ENCODE results near the gene IGF2.

IGF2 gene

GRCh38 chr11:2107941-2108630 is 31.1 kb downstream of the IGF2 start:
- FAIRE-seq: no peak
- DNase-seq (ENCODE audit: extremely low spot score, insufficient read length, low read depth): no peak

GRCh38 chr11:2107521-2107920 is 31.7 kb downstream of the IGF2 start:
- DNase-seq (ENCODE audit: extremely low spot score, insufficient read length, low read depth) (no peak), FAIRE-seq (no peak)

DNA sequence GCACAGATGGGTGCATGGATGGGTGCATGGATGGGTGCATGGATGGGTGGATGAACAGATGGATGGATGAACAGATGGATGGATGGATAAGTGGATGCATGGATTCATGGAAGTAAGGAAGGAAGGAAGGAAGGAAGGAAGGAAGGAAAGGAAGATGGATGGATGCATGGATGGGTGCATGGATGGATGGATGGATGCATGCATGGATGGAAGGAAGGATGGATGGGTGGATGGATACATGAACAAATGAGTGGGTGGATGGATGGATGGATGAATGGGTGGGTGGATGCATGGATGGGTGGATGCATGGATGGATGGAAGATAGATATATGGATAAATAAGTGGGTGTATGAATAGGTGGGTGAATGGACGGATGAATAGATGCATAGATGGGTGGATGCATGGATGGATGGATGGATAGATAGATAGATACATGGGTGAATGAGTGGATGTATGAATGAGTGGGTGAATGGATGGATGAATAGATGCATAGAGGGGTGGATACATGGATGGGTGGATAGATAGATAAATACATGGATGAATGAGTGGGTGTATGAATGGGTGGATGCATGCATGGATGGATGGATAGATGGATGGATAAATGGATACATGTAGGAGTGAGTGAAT is 32.5 kb downstream of the IGF2 start:
- DNase-seq (ENCODE audit: extremely low spot score, insufficient read length, low read depth) (no peak), FAIRE-seq (no peak)

- FAIRE-seq (no peak), DNase-seq (ENCODE audit: extremely low spot score, insufficient read length, low read depth) (no peak)
These were observed 33.7 kb downstream of the IGF2 start for GRCh38 chr11:2105511-2105910.

DNA sequence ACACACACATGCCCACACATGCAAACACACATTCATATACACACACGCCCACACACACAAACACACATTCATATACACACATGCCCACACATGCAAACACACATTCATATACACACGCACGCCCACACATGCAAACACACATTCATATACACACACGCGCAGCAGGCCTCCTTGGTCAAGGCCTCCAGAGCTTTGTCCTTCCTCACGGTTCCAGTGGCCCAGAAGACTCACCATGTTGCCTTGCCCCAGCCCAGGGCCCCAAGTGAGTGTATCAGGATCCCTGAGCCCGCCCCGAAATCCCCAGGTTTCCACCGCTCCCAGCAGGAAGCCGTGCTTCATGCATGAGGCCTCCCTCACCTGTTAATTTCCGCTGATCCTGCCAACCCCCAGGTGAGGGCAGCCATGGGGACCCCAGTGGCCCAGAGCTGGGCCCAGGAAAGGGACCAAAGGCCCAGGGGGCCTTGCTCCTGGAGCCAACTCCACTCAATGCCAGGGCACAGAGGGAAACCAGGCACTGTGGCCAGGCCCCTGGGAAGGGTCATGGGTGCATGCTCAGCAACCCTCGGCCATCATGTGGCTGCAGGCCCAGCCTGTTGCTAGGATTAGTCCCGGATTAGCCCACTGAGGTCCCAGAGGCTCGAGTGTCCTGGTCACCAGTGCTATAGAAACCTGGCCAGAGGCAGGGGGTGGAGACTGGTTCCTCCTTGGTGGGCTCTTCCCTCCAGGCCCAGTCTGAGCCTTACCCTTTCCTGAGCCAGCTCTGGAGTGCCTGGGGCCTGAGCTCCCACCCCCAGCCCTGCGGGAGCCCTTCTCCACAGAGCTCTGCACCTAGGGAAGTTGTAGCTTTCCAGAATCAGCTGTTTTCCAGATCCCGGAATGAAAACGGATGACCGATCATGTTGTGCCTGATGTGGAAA is 34.4 kb downstream of the IGF2 start:
- no peak for FAIRE-seq
- no peak for DNase-seq (ENCODE audit: extremely low spot score, insufficient read length, low read depth)

GRCh38 chr11:2103668-2104523 is 35.3 kb downstream of the IGF2 start:
- FAIRE-seq: no peak
- DNase-seq (ENCODE audit: extremely low spot score, insufficient read length, low read depth): no peak

GRCh38 chr11:2102883-2103213 is 36.3 kb downstream of the IGF2 start:
- FAIRE-seq (no peak), DNase-seq (ENCODE audit: extremely low spot score, insufficient read length, low read depth) (no peak)

GRCh38 chr11:2102132-2102882 is 36.9 kb downstream of the IGF2 start:
- no peak for DNase-seq (ENCODE audit: extremely low spot score, insufficient read length, low read depth)
- no peak for FAIRE-seq

DNA sequence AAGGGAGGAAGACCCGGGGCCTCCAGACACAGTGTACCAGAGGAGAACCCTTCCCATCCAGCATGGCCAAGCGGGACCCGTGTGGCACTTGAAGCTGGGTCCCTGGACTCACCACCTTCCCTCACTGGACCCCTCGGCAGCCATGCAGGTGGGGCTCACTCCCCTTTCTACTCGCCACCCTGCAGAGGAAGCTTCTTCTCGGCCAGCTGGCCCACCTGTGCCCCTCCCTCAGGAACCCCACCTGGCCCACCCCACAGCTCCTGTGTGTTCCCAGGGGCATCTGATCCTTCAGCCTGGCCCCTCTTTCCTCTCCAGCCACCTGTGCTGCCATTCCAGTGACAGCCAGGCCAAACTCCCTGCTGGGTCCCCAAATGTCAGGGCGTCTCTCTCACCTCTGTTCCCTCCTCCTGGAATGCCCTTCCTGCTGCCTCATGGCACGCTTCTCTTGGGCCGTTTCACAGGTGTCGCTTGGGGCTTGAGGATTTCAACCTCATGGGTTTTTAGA is 38.0 kb downstream of the IGF2 start:
- no peak for FAIRE-seq
- no peak for DNase-seq (ENCODE audit: extremely low spot score, insufficient read length, low read depth)

GRCh38 chr11:2100361-2101170 is 38.6 kb downstream of the IGF2 start:
- FAIRE-seq (no peak), DNase-seq (ENCODE audit: extremely low spot score, insufficient read length, low read depth) (no peak)

- DNase-seq (ENCODE audit: extremely low spot score, insufficient read length, low read depth) (no peak), FAIRE-seq (no peak)
These were observed 39.5 kb downstream of the IGF2 start for GRCh38 chr11:2099516-2100349.

GRCh38 chr11:2098691-2099515 is 40.3 kb downstream of the IGF2 start:
- FAIRE-seq: no peak
- no peak for DNase-seq (ENCODE audit: extremely low spot score, insufficient read length, low read depth)

GRCh38 chr11:2097998-2098690 is 41.0 kb downstream of the IGF2 start:
- FAIRE-seq: no peak
- no peak for DNase-seq (ENCODE audit: extremely low spot score, insufficient read length, low read depth)

- FAIRE-seq: no peak
- no peak for DNase-seq (ENCODE audit: extremely low spot score, insufficient read length, low read depth)
These were observed 41.7 kb downstream of the IGF2 start for GRCh38 chr11:2097356-2097997.

GRCh38 chr11:2096919-2097301 is 42.3 kb downstream of the IGF2 start:
- no peak for FAIRE-seq
- no peak for DNase-seq (ENCODE audit: extremely low spot score, insufficient read length, low read depth)

All from GM18507 (cell line).